ENCODE data around the gene PDE6D. TPM values are rescaled to one million over a fixed set of nuclear protein-coding genes. Genes with fewer than 3 reads are reported as not detected.

The PDE6D gene
- total RNA-seq, 8 experiments from 2014 or later, result 24.3 to 53.1 (median 34.8) TPM

DNA sequence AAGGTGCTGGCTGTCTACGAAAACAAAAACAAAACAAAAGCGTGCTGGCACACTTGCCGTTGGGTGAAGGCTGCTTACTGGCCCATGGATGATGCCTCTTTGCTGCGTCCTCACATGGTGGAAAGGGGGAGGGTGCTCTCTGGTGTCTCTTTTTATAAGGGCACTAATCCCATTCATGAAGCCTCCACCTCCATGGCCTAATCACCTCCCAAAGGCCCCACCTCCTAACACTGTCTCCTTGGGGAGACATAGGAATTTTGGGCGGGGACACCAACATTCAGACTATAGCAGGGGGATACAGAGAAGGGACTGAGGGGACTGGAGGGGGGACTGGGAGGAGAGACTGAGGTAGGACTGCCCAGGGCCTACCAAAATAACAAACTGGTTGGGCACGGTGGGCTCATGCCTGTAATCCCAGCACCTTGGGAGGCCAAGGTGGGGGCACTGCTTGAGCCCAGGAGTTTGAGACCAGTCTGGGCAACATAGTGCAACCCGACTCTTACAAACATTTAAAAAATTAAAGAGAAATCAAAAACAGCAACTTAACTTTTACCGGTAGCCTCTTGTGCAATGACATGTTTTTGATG, 58.3 kb downstream of the PDE6D start:
- in situ Hi-C loops (cut with MboI; ENCODE audit: low pct_unique_long_range_greater_than_20kb in 2 of 9, low sequenced_read_pairs in 9 of 9, unreplicated experiment in 9 of 9), result loop anchor here in 2 of 9 experiments (25.0 kb wide), 2 partner anchors 111 to 211 kb away; no protein-coding TSS in a partner anchor
- 68 to 100% (median 85%) methylated on average over 1 to 4 of the region's 8 CpGs; no CpG with 5 or more reads in 4 of the 10 experiments for WGBS, 10 experiments
- ATAC-seq (replicated peaks in 6 of 8), result no peak
- no peaks in the 10 kb centered on the region for H3K4me1 ChIP-seq (replicated peaks in 1 of 2)
- H3K27ac ChIP-seq, result no peak overlapping the region
- H3K4me3 ChIP-seq, result no peak overlapping the region

DNA sequence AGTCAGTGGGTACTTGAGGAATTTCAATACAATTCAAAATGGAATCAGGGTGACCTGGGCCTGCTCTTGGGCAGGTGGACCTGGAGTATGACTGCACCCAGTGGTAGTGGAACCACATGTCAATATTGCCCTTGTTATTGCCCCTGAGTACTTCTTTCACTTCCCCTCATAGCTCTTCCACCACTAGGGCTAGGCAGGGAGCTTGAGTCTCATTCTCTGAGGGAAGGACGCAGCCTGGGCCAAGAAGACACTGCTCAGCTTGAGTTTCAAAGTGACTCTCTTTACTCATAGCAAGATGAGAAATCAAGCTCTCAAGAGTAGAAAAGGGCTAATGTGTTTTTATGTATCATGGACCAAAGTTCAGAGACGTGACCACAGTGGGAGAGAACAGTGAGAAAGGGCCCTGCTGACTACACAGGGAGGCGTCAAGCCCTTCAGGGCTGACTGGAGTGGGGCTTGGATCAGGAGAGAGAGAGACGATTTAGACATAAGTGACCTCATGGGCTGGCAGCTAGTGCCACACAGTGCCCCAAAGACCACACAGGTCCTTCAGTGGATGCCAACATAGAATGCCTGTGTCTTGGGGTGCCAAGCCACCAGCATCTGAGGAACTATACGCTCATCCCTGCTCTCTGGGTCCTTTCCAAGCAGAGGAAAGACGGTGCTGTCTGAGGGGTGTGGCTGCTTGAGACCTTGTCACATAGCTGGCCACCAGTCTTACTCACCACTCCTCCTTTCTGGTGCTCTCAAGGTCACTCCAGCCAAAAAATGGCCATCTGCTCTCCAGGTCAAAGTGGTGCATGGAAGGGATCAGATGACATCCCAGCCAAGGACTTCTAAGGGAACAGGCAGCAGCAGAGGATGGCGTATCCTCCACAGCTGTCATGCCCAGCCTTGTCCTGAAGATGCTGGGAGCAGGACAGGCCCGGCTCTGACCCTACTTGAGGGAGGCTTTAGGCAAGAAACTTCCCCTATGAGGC, 59.8 kb downstream of the PDE6D start:
- in situ Hi-C loops (cut with MboI; ENCODE audit: low pct_unique_long_range_greater_than_20kb in 2 of 9, low sequenced_read_pairs in 9 of 9, unreplicated experiment in 9 of 9), result loop anchor here in 2 of 9 experiments (25.0 kb wide), 2 partner anchors 109 to 209 kb away; no protein-coding TSS in a partner anchor
- no peak overlapping the region for H3K27ac ChIP-seq
- 44 to 100% (median 80%) methylated on average over 1 to 5 of the region's 8 CpGs; no CpG with 5 or more reads in 3 of the 10 experiments for WGBS, 10 experiments
- no peak overlapping the region for H3K4me3 ChIP-seq
- peak in 1 of 8 experiments; percentile 13 for ATAC-seq (replicated peaks in 6 of 8)
- peaks cover 0 to 5% of the 10 kb centered on the region in 2 donors for H3K4me1 ChIP-seq (replicated peaks in 1 of 2)

DNA sequence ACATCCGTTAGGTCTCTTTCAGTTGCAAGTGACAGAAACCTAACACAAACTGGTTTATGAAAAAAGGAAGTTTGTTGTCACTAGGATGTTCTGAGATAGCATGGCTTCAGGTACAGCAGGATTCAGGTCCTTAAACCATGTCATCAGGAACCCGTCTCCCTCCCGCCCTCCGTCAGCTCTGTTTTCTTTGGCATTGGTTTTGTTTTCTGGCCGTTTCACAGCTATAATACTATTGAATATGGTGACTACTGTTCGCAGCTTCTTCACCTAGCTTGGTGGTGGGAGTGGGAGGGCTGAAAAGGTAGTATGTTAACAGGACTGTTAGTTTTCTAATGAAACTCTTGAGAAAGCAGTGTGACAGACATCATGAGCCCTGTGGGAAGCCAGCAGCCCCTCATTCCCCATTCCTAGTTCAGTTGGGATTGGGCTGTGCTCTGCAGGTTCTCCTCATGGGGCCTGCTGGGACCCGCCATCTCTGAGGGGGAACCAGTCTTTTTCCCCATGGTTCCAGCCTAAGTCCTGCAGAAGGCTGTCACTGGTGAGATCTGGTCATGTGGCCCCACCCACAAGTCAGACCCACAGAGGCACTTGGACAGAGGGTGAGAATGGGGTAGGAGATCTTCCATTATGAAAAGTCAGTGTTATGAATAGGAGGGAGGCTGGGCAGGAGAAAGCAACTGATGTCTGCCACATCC, 60.6 kb downstream of the PDE6D start:
- no peak for ATAC-seq (replicated peaks in 6 of 8)
- in situ Hi-C loops (cut with MboI; ENCODE audit: low pct_unique_long_range_greater_than_20kb in 2 of 9, low sequenced_read_pairs in 9 of 9, unreplicated experiment in 9 of 9), result loop anchor here in 2 of 9 experiments (25.0 kb wide), 2 partner anchors 108 to 208 kb away; no protein-coding TSS in a partner anchor
- Histone ChIP-seq H3K27ac (no peak overlapping the region), H3K4me1 (replicated peaks in 1 of 2) (peaks cover 0 to 5% of the 10 kb centered on the region in 2 donors), H3K4me3 (no peak overlapping the region)
- WGBS, 10 experiments, result 43 to 86% (median 77%) methylated on average over 1 to 7 of the region's 7 CpGs

DNA sequence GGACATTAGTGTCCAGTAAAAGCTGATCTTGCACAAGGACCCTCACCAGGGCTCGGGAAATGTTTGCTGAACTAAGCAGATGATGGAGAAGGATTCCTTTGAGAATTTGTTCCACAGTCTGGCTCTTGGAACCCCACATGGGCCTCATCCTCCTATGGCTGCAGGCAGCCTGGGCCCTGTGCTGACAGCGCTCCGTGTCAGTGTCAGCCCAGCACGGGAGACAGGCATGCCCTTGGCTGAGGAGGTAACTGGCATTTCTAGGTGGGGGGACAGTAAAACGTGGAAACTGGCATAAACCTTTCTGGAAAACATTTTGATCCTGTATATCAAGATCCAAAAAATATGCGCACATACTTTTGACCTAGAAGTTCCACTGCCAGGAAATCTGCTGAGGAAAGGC, 62.3 kb downstream of the PDE6D start:
- 40 to 100% (median 74%) methylated on average over 1 to 5 of the region's 6 CpGs; no CpG with 5 or more reads in 2 of the 10 experiments for WGBS, 10 experiments
- peaks cover 0 to 5% of the 10 kb centered on the region in 2 donors for H3K4me1 ChIP-seq (replicated peaks in 1 of 2)
- no peak for ATAC-seq (replicated peaks in 6 of 8)
- no peak overlapping the region for H3K27ac ChIP-seq
- no peak overlapping the region for H3K4me3 ChIP-seq
- in situ Hi-C loops (cut with MboI; ENCODE audit: low pct_unique_long_range_greater_than_20kb in 2 of 9, low sequenced_read_pairs in 9 of 9, unreplicated experiment in 9 of 9), result loop anchor here in 2 of 9 experiments (25.0 kb wide), 2 partner anchors 106 to 206 kb away; no protein-coding TSS in a partner anchor

DNA sequence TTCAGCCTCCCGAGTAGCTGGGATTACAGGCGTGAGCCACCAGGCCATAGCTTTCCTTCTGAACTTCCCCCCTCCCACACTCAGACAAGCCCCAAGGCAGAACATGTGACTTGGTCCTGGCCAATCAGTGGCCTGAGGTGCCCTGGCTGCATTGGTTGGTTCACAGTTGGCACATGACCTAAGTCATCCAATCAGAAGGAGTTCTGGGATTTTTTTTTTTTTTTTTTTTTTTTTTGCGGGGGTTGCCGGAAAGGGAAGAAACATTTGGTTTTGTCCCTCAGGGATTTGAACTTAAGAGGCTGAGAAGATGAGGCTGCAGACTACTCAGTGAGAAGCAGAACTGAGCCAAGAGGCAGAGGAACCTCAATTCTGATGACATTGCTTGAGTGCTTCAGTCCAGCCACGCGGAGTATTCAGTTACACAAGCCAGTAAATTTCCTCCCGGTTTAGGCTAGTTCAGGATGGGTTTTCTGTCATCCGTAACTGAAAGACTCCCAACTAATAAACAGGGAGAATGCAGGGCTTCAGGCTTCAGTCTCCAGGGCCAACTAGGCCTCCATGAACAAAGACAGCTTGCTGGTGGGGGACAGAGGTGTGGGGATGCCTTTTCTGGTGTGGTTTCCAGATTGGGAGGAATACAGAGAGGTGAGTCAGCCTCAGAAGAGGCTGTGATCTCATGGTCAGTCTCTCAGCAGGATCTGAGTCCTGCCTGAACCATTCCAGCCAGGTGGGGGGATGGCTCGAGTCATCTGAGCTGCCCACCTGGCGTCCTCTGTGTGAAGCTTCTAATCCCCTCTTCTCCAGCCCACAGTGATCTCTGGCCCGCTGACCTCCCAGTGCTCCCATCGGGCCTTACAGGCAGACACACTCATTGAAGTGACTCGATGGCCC, 63.6 kb downstream of the PDE6D start:
- Histone ChIP-seq H3K27ac (no peak overlapping the region), H3K4me1 (replicated peaks in 1 of 2) (peaks cover 3 to 7% of the 10 kb centered on the region in 2 donors), H3K4me3 (no peak overlapping the region)
- 20 to 100% (median 90%) methylated on average over 2 to 8 of the region's 13 CpGs; no CpG with 5 or more reads in 1 of the 10 experiments for WGBS, 10 experiments
- in situ Hi-C loops (cut with MboI; ENCODE audit: low pct_unique_long_range_greater_than_20kb in 2 of 9, low sequenced_read_pairs in 9 of 9, unreplicated experiment in 9 of 9), result loop anchor here in 2 of 9 experiments (25.0 kb wide), 2 partner anchors 105 to 205 kb away; no protein-coding TSS in a partner anchor
- peak in 1 of 8 experiments; percentile 2 for ATAC-seq (replicated peaks in 6 of 8)

DNA sequence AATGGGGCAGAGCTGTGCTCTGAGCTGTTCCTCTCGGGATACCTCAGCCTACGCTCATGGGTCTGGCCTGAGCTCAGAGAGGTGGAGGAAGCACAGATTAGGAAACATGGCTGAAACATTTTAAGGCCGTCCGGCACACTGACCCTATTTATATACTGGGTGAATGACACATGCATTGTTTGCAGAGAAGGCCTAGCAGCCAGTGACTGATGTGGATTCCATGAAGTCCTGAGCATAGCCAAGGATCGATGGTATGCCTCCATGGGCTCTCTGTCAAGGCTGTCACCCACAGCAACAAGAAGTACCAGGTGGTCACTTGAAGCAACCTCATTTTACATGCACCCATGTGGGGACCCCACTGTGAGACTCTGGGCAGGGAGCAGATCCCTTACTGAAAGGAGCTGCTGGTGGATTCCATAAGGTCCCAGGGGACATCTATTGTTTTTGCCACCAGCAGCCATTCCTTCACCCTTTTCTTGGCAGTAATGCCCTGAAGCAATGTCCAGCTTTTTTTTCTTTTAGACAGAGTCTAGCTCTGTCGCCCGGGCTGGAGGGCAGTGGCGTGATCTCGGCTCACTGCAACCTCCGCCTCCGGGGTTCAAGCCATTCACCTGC, 64.3 kb downstream of the PDE6D start:
- peak in 1 of 8 experiments; percentile 1 for ATAC-seq (replicated peaks in 6 of 8)

DNA sequence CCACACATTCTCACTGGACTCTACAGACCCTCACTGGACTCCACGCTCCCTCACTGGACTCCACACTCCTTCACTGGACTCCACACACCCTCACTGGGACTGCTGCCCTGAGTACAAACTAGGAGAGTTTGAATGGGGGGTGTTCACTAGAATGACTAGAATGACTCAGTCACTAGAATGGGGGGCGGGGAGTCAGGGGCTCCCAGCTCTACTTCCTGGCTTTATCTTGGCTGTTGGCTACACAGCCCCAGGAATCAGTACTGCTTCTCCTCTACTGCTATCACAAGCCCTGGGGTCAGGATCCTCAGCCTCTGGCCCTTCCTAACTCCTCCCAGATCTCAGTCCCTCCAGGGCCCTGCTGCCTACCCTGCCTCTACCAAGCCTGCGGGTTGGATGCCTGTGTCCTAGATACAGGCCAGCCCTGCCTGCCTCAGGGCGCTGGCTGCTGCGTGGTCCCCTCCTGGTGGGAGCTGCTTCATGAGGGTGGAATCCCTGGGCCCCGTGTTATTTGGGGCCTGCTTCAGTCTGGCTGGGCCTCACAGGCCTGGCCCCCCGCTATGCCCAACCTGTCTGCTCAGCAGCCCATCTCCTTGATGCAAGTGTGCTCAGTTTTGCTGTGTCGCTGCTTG, 65.0 kb downstream of the PDE6D start:
- in situ Hi-C loops (cut with MboI; ENCODE audit: low pct_unique_long_range_greater_than_20kb in 2 of 9, low sequenced_read_pairs in 9 of 9, unreplicated experiment in 9 of 9), result loop anchor here in 2 of 9 experiments (25.0 kb wide), 2 partner anchors 104 to 204 kb away; no protein-coding TSS in a partner anchor
- no peak overlapping the region for H3K27ac ChIP-seq
- H3K4me3 ChIP-seq, result no peak overlapping the region
- peak in 2 of 8 experiments; percentile 3 to 4 for ATAC-seq (replicated peaks in 6 of 8)
- 74 to 100% (median 100%) methylated on average over 1 to 4 of the region's 8 CpGs; no CpG with 5 or more reads in 7 of the 10 experiments for WGBS, 10 experiments
- H3K4me1 ChIP-seq (replicated peaks in 1 of 2), result peaks cover 3 to 13% of the 10 kb centered on the region in 2 donors

More for the DNA sequence above, 64.3 kb downstream of the PDE6D start:
- H3K4me3 ChIP-seq, result no peak overlapping the region
- 91 to 100% (median 96%) methylated on average over 2 to 9 of the region's 11 CpGs; no CpG with 5 or more reads in 4 of the 10 experiments for WGBS, 10 experiments
- H3K4me1 ChIP-seq (replicated peaks in 1 of 2), result peaks cover 3 to 8% of the 10 kb centered on the region in 2 donors
- in situ Hi-C loops (cut with MboI; ENCODE audit: low pct_unique_long_range_greater_than_20kb in 2 of 9, low sequenced_read_pairs in 9 of 9, unreplicated experiment in 9 of 9), result loop anchor here in 2 of 9 experiments (25.0 kb wide), 2 partner anchors 104 to 204 kb away; no protein-coding TSS in a partner anchor
- no peak overlapping the region for H3K27ac ChIP-seq

DNA sequence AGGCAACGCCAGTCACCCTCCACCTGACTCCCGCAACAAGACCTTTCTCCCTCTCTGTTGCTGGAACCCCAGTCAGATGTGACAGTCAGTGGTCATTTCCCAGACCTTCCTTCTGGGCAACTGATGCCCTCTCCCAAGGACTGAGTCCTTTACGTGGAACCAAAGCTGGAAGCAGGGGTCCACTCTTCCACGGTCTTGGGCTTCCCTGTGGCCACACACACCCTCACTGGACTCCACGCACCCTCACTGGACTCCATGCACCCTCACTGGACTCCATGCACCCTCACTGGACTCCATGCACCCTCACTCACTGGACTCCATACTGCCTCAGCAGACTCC, 65.6 kb downstream of the PDE6D start:
- in situ Hi-C loops (cut with MboI; ENCODE audit: low pct_unique_long_range_greater_than_20kb in 2 of 9, low sequenced_read_pairs in 9 of 9, unreplicated experiment in 9 of 9), result loop anchor here in 2 of 9 experiments (25.0 kb wide), 2 partner anchors 103 to 203 kb away; no protein-coding TSS in a partner anchor
- Histone ChIP-seq H3K4me1 (replicated peaks in 1 of 2) (peaks cover 3 to 13% of the 10 kb centered on the region in 2 donors), H3K4me3 (no peak overlapping the region), H3K27ac (no peak overlapping the region)
- WGBS, 10 experiments, result 10 to 80% (median 47%) methylated on average over 1 to 5 of the region's 5 CpGs; no CpG with 5 or more reads in 5 of the 10 experiments
- peak in 6 of 8 experiments; percentile 1 to 14 (median 2) for ATAC-seq (replicated peaks in 6 of 8)

DNA sequence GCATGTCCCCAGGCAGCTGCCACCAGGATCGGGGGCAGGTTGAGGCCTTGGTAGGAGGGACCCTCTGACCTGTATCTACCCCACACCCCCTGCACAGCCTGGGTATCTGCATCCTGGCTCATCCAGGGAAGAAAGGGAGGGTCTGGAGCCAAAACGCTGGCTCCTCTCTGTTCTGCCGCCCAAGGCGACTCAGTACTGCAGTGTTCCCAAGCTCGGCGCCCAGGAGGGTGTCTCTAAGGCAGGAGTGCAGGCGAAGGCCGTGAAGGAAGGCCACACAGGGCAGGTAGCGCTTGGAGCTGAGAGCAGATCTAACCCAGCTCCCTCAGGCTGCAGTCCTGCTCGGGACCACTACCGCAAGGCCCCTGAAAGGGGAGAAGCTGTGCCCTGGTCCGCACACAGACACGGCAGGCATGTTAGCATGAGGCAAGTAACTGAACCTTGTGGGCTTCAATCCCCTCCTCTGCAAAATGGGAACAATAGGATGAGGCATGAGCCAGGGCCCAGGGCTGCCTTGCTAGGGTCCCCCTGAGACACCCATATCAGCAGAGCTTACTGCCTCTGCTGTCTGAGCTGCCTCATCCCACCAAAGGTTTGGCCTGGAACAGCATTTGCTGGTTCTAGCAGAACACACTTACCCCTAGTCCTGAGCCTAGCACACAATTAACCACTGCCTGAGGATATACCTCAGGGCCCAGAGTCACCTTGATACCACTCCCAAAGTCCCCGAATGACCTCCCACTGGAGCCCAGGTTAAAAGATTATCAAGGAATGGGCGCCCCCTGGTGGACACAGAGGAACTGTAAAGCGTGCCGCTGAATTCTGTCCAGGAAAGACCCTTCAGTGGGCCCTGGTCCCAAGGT, 66.2 kb downstream of the PDE6D start:
- ATAC-seq (replicated peaks in 6 of 8), result peak; percentile 3 to 37 (median 20)
- in situ Hi-C loops (cut with MboI; ENCODE audit: low pct_unique_long_range_greater_than_20kb in 2 of 9, low sequenced_read_pairs in 9 of 9, unreplicated experiment in 9 of 9), result loop anchor here in 2 of 9 experiments (25.0 kb wide), 2 partner anchors 103 to 203 kb away; no protein-coding TSS in a partner anchor
- Histone ChIP-seq H3K4me3 (no peak overlapping the region), H3K4me1 (replicated peaks in 1 of 2) (peaks cover 3 to 13% of the 10 kb centered on the region in 2 donors), H3K27ac (no peak overlapping the region)
- WGBS, 10 experiments, result 0 to 93% (median 58%) methylated on average over 1 to 9 of the region's 17 CpGs; no CpG with 5 or more reads in 2 of the 10 experiments
